ENCODE measurements around the gene TPRG1.

The TPRG1 gene, protein sequence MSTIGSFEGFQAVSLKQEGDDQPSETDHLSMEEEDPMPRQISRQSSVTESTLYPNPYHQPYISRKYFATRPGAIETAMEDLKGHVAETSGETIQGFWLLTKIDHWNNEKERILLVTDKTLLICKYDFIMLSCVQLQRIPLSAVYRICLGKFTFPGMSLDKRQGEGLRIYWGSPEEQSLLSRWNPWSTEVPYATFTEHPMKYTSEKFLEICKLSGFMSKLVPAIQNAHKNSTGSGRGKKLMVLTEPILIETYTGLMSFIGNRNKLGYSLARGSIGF

DNA sequence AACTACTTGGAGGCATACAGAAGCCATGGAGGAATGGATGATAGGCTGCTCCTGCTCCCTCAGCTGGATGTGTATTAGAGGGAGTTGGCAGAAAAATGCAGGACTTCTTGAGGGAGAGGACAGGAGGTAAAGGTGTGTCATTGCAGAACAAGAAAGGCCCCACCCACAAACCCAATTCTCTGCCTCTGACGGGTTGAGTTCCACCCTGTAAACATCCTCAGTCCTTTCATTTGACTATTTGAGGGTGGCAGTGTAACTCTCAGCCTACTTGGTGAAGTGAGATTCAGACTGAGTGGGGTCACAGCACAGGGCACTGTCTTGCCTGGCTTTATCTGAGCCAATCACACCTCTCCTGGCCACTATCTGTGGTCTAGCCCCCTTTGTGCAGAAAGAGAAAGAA lies at the start of gene TPRG1:
TSS of gene TPRG1 (plus strand) at position 265 of the 400 bp plus-strand sequence. CDS start 35,414 bp downstream, outside the sequence.
- peaks cover 12% of the 10 kb centered on the region for H3K4me1 ChIP-seq (ENCODE audit: control insufficient read depth, insufficient read depth, low read length)
- no peak within 1 kb of the TSS for H3K4me3 ChIP-seq (ENCODE audit: low read length)
- no peaks in the 10 kb centered on the region for H3K27me3 ChIP-seq (ENCODE audit: control insufficient read depth, insufficient read depth, low read length)
- H3K9me3 ChIP-seq (ENCODE audit: control insufficient read depth, low read length): no peaks in the 10 kb centered on the region
- H3K36me3 ChIP-seq (ENCODE audit: control insufficient read depth, insufficient read depth, low read length): no peaks in the 10 kb centered on the region
- no peak within 1 kb of the TSS for H3K9ac ChIP-seq (ENCODE audit: low read length)

DNA sequence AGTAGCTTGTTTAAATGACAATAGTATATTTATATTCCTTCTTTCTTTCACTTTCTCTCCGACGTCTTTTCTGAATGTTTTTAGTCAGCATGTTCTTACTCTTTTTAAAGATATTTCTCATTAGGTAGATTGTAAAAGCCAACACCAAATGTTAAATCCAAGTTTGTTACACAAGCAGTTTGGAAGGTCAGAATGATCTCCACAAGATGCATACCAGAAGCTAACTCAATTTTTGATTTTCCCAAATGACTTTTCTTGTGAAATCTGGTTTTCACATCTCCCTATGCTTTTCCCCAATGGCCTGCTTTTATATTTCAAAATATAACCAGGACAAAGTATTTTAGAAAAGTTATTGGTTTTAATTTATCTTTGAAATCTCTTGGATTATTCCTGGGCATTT lies 49.7 kb upstream of the TPRG1 start:
- H3K4me1 ChIP-seq (ENCODE audit: control insufficient read depth, insufficient read depth, low read length): no peaks in the 10 kb centered on the region
- H3K4me3 ChIP-seq (ENCODE audit: low read length): no peak overlapping the region
- no peaks in the 10 kb centered on the region for H3K9me3 ChIP-seq (ENCODE audit: control insufficient read depth, low read length)

DNA sequence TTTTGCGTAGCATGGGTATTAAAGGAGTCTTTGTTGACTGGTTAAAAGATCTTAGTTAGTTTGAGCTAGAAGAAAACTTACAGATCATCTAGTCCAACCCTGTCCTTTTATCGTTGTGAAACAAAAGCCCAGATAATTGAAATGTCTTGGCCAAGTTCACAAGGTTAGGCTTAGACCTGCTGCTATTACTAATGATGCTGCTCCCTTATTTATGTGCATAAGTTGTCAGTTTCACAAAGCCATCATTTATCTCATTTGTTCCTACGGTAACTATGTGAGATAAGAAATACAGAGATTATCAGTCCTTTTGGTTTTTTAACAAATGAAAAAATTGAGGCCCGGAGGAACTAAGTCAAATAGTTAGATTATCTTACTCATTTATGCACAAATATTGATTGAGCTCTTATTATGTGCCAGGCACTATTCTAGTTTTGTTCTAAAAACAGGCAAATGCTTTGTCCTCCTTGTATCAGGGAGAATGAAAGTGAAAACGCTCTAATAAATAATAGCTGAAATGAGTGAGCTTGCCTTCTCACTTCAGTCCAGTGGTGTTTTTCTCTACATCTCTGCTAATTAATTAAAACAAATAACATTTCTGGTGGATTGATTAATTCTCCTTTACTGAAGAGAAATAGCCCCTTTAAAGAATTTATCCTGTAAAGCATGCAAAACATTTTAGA lies 49.1 kb upstream of the TPRG1 start:
- Histone ChIP-seq H3K27me3 (ENCODE audit: control insufficient read depth, insufficient read depth, low read length) (no peaks in the 10 kb centered on the region), H3K4me1 (ENCODE audit: control insufficient read depth, insufficient read depth, low read length) (no peaks in the 10 kb centered on the region), H3K4me3 (ENCODE audit: low read length) (no peak overlapping the region), H3K9ac (ENCODE audit: low read length) (no peak overlapping the region), H3K36me3 (ENCODE audit: control insufficient read depth, insufficient read depth, low read length) (no peaks in the 10 kb centered on the region), H3K9me3 (ENCODE audit: control insufficient read depth, low read length) (no peaks in the 10 kb centered on the region)

More for the DNA sequence above, 49.7 kb upstream of the TPRG1 start:
- Histone ChIP-seq H3K27me3 (ENCODE audit: control insufficient read depth, insufficient read depth, low read length) (no peaks in the 10 kb centered on the region), H3K36me3 (ENCODE audit: control insufficient read depth, insufficient read depth, low read length) (no peaks in the 10 kb centered on the region), H3K9ac (ENCODE audit: low read length) (no peak overlapping the region)

DNA sequence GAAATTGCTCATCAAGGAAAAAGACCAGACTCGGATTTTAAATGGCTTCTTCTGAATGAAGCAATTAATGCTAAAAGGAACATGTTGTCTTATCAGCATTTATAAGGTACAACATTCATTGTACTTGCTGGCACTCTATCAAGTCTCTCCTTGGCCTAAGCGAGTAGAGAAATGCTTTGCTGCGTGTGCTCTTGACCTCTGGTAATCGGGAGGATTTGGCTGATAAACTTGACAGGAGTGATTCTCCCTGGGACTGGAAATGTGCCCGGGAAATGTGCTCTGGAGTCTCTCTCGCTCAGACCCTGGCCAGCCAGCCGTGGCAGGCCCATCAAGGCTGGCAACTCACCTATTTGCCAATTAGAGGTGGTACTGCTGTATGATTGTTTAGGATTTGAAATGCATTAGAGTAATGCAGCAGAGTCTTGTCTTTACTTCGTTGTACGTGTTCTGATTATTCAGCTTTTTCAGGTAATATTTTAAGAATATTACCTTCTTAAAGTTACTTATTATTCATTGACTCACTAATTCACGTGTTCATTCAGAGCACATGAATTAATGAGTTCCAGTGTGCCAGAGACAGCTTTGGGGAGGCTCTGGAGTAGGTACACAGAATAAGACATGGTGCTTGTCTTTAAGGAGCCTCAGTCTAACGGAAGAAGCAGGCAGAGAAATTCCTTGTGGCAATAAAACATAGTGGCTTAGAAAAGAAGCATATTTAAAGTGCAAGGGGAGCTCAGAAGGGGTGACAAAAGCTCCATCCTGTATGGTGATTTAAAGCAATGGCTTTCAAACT lies 48.0 kb upstream of the TPRG1 start:
- Histone ChIP-seq H3K9ac (ENCODE audit: low read length) (no peak overlapping the region), H3K4me1 (ENCODE audit: control insufficient read depth, insufficient read depth, low read length) (no peaks in the 10 kb centered on the region), H3K4me3 (ENCODE audit: low read length) (no peak overlapping the region)

DNA sequence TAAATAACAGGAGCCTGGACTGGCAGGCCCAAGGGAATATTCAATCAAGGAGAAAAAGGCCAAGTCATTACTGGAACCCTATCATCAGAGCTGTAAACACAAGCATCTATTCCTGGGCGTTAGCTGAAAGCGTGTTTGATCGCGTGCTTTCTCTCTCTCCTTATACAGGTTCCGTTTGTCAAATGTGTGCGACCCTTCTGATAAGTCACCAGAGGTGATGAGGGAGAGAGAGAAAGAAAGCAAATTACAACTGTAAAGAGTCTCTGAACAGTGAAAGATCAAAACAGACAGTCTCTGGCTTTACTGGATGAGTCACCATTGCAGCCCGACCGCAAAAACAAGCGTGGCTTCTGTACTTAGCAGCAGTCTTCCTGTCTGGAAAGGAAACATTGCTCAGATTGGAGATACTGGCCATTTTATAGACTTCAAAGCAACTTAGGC lies 39.5 kb upstream of the TPRG1 start:
- Histone ChIP-seq H3K9me3 (ENCODE audit: control insufficient read depth, low read length) (no peaks in the 10 kb centered on the region), H3K27me3 (ENCODE audit: control insufficient read depth, insufficient read depth, low read length) (no peaks in the 10 kb centered on the region), H3K9ac (ENCODE audit: low read length) (no peak overlapping the region), H3K4me1 (ENCODE audit: control insufficient read depth, insufficient read depth, low read length) (peaks cover 16% of the 10 kb centered on the region), H3K4me3 (ENCODE audit: low read length) (no peak overlapping the region), H3K36me3 (ENCODE audit: control insufficient read depth, insufficient read depth, low read length) (no peaks in the 10 kb centered on the region)

More for the DNA sequence above, 48.0 kb upstream of the TPRG1 start:
- Histone ChIP-seq H3K9me3 (ENCODE audit: control insufficient read depth, low read length) (no peaks in the 10 kb centered on the region), H3K27me3 (ENCODE audit: control insufficient read depth, insufficient read depth, low read length) (no peaks in the 10 kb centered on the region), H3K36me3 (ENCODE audit: control insufficient read depth, insufficient read depth, low read length) (no peaks in the 10 kb centered on the region)

DNA sequence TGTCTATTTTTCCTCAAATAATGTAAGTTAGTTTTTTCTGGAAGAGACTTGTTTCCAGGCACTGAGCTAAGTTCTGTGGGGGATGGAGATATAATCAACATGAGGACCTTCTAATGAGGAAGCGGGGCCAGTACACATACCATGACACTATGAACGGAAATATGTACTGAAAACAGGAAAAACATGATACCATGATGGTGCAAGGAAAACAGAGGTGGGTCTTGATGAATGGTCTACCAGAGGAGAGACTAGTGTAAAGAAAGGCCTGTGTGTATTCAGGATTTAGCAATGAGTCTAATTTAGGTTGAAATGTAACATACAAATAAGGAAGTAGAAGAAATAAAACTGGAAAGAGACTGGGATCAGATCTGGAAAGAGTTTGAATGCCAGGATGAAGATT lies 38.9 kb upstream of the TPRG1 start:
- Histone ChIP-seq H3K4me1 (ENCODE audit: control insufficient read depth, insufficient read depth, low read length) (peaks cover 16% of the 10 kb centered on the region), H3K36me3 (ENCODE audit: control insufficient read depth, insufficient read depth, low read length) (no peaks in the 10 kb centered on the region)

DNA sequence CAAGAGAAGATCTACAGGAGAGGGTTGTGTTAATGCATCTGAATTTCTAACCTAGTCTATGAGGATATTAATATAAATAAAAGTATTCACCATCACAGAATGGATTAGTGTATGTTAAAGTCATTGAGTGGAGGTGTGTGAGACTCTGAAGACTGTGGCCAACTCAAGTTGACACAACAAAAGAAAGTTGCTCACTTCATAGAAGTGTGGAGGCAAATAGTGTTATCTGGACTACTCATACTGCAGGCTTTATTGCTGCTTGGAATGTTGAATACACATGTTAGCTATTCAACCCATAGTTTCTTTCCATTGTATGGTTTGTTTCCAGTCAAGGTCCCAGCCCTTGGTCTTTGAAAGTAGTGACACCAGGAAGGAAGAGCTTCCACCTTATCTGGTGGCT lies 38.0 kb upstream of the TPRG1 start:
- no peaks in the 10 kb centered on the region for H3K27me3 ChIP-seq (ENCODE audit: control insufficient read depth, insufficient read depth, low read length)
- peaks cover 16% of the 10 kb centered on the region for H3K4me1 ChIP-seq (ENCODE audit: control insufficient read depth, insufficient read depth, low read length)
- no peaks in the 10 kb centered on the region for H3K9me3 ChIP-seq (ENCODE audit: control insufficient read depth, low read length)
- H3K36me3 ChIP-seq (ENCODE audit: control insufficient read depth, insufficient read depth, low read length): no peaks in the 10 kb centered on the region
- H3K9ac ChIP-seq (ENCODE audit: low read length): no peak overlapping the region
- H3K4me3 ChIP-seq (ENCODE audit: low read length): no peak overlapping the region

More for the DNA sequence above, 38.9 kb upstream of the TPRG1 start:
- Histone ChIP-seq H3K27me3 (ENCODE audit: control insufficient read depth, insufficient read depth, low read length) (no peaks in the 10 kb centered on the region), H3K9ac (ENCODE audit: low read length) (no peak overlapping the region), H3K9me3 (ENCODE audit: control insufficient read depth, low read length) (no peaks in the 10 kb centered on the region), H3K4me3 (ENCODE audit: low read length) (no peak overlapping the region)

DNA sequence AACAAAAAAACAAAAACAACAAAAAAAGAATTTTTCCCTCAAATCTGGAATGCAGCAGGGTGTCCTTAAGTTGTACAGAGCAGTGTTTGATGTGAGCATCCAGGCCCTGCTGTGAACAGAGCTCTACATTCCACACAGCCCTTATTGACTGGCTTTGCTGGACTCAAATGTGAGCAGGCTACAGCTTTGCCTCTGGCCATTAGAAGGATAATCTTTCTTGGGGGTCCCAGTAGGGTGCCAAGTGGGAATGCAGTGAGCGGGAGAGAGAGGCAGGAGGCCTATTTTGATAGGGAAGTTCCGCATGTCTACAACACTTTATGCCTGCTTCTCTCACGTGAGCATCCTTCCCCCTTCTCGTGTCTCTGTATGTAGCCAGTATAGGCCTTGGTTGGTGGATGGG lies 34.4 kb upstream of the TPRG1 start:
- Histone ChIP-seq H3K4me1 (ENCODE audit: control insufficient read depth, insufficient read depth, low read length) (peaks cover 8% of the 10 kb centered on the region), H3K9ac (ENCODE audit: low read length) (no peak overlapping the region), H3K36me3 (ENCODE audit: control insufficient read depth, insufficient read depth, low read length) (no peaks in the 10 kb centered on the region), H3K9me3 (ENCODE audit: control insufficient read depth, low read length) (no peaks in the 10 kb centered on the region), H3K27me3 (ENCODE audit: control insufficient read depth, insufficient read depth, low read length) (no peaks in the 10 kb centered on the region), H3K4me3 (ENCODE audit: low read length) (no peak overlapping the region)

DNA sequence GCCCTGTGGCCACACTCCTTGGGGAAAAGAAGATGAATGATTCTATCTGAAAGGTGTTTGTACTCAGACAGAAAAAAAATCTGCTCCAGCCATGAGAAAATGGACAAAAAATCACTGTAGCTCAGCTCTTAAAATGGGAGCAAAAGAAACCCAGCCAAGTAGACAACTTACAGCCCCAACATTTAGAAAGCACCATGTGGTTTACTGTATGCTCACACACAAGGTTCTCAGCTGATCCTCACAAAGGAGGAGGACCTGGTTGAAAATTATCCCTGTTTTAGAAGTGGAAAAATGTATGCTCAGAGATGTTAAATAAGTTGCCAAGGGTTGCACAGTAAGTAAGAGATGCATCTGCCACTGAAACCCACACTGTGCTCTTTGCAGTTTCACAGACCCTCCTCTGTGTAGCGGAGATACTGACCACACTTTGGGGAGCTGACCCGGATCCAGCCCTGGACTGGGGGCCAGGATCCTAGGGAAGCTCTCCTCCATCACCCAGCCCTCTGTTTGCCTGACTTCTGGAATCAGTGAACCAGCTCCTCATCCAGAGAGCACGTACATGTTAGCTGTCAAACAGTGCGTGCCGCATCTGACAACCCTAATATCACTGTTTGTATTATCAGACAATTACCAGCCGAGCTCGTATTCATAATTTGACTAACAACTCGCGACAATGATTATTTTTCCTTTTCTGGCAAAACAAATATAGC lies 32.7 kb upstream of the TPRG1 start:
- H3K4me1 ChIP-seq (ENCODE audit: control insufficient read depth, insufficient read depth, low read length): no peaks in the 10 kb centered on the region
- no peak overlapping the region for H3K4me3 ChIP-seq (ENCODE audit: low read length)
- no peaks in the 10 kb centered on the region for H3K9me3 ChIP-seq (ENCODE audit: control insufficient read depth, low read length)
- no peak overlapping the region for H3K9ac ChIP-seq (ENCODE audit: low read length)
- H3K27me3 ChIP-seq (ENCODE audit: control insufficient read depth, insufficient read depth, low read length): no peaks in the 10 kb centered on the region
- H3K36me3 ChIP-seq (ENCODE audit: control insufficient read depth, insufficient read depth, low read length): no peaks in the 10 kb centered on the region

DNA sequence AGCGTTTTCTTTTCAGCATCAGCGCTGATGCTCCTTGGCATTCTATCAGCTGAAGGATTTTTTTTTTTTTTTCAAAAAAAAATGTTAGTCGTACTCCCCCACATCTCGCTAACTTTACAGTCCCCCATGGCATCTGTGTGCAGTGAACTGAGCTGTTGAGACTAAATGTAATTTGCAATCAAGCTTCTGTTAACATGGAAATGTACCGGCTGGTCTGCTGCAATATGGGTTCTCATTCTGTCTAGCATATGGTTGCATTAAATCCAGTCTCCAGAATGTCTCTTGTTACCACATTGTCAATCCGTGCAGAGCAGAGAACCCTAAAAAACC lies 32.2 kb upstream of the TPRG1 start:
- no peaks in the 10 kb centered on the region for H3K9me3 ChIP-seq (ENCODE audit: control insufficient read depth, low read length)
- H3K27me3 ChIP-seq (ENCODE audit: control insufficient read depth, insufficient read depth, low read length): no peaks in the 10 kb centered on the region
- no peaks in the 10 kb centered on the region for H3K4me1 ChIP-seq (ENCODE audit: control insufficient read depth, insufficient read depth, low read length)
- H3K9ac ChIP-seq (ENCODE audit: low read length): no peak overlapping the region
- H3K36me3 ChIP-seq (ENCODE audit: control insufficient read depth, insufficient read depth, low read length): no peaks in the 10 kb centered on the region
- no peak overlapping the region for H3K4me3 ChIP-seq (ENCODE audit: low read length)

DNA sequence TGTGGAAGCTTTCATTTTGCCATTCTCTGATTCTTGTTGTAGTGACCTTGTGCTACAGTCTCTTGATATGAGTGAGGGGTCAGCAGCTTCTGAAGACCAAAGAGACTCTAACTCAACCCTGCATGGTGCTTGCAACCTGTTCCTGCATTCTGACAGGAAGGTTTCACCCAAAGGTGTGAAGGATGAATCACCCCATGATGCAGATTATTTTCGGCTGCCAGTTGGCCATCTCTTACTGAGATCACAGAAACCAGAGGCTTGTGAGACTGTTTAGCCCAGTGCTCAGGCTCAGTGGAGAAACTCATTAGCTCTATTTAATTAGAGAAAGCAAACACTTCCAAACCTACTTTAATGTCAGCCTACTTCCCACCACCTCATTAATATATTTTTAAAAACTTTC lies 29.2 kb upstream of the TPRG1 start:
- no peaks in the 10 kb centered on the region for H3K4me1 ChIP-seq (ENCODE audit: control insufficient read depth, insufficient read depth, low read length)
- no peaks in the 10 kb centered on the region for H3K36me3 ChIP-seq (ENCODE audit: control insufficient read depth, insufficient read depth, low read length)
- H3K9ac ChIP-seq (ENCODE audit: low read length): no peak overlapping the region
- H3K27me3 ChIP-seq (ENCODE audit: control insufficient read depth, insufficient read depth, low read length): no peaks in the 10 kb centered on the region
- H3K9me3 ChIP-seq (ENCODE audit: control insufficient read depth, low read length): no peaks in the 10 kb centered on the region
- H3K4me3 ChIP-seq (ENCODE audit: low read length): no peak overlapping the region

DNA sequence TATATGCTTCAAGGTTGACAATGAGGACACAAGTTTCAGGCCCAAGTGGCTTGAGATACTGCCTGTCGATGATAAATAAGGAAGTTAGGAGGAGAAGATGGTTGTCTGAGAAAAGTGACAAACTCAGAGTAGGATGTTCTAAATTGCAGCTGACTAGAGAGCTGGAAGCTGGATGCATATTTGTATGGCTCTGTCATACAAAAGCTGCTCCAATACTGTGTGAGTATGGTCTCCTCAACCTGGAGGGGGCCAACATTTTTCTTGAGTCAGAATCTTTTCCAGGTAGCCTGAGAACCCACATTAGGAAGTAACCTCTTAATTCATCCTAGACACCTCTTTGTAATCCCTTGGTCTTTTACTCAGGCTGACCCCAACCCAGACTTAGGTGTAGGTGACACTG lies 28.4 kb upstream of the TPRG1 start:
- Histone ChIP-seq H3K9me3 (ENCODE audit: control insufficient read depth, low read length) (no peaks in the 10 kb centered on the region), H3K9ac (ENCODE audit: low read length) (no peak overlapping the region), H3K36me3 (ENCODE audit: control insufficient read depth, insufficient read depth, low read length) (no peaks in the 10 kb centered on the region), H3K27me3 (ENCODE audit: control insufficient read depth, insufficient read depth, low read length) (no peaks in the 10 kb centered on the region), H3K4me1 (ENCODE audit: control insufficient read depth, insufficient read depth, low read length) (no peaks in the 10 kb centered on the region), H3K4me3 (ENCODE audit: low read length) (no peak overlapping the region)

Measured in mucosa of stomach (tissue), 1 donor.